Stimulated activated CD4-positive, alpha-beta T cell treated with anti-CD3 and anti-CD28 coated beads, Interleukin-12 subunit alpha, Interleukin-12 subunit beta, amount 100 ng/mL, for 4 hours (primary cell): Measurements from ENCODE around the gene ZYG11B.
"Not testable (repeated sequence)": the region's sequence is repeated elsewhere in the genome, so short reads cannot be mapped to it uniquely, and the experiment has no call there.

Source experiments
- DNase-seq: peaks from one replicate; pipeline ENCODE4 v3.0.0-alpha.2; 2020

The ZYG11B gene

GRCh38 chr1:52856026-52856425, 129.8 kb downstream of the ZYG11B start:
- no peak for DNase-seq

GRCh38 chr1:52857443-52857842, 131.2 kb downstream of the ZYG11B start:
- DNase-seq, result no peak

- DNase-seq, result no peak
Observed at GRCh38 chr1:52862666-52863458, 136.6 kb downstream of the ZYG11B start.

- DNase-seq, result no peak
Observed at GRCh38 chr1:52867087-52867863, 141.0 kb downstream of the ZYG11B start.

- not testable (repeated sequence) for DNase-seq
Observed at GRCh38 chr1:52869727-52870126, 143.5 kb downstream of the ZYG11B start.

- no peak for DNase-seq
Observed at GRCh38 chr1:52876843-52877242, 150.6 kb downstream of the ZYG11B start.
